ENCODE data around the gene HCN1.

HCN1 gene

GRCh38 chr5:45281081-45281480, 415.1 kb downstream of the HCN1 start:
- no peak for DNase-seq

- DNase-seq, result no peak
These were observed 417.1 kb downstream of the HCN1 start for GRCh38 chr5:45279109-45279508.

DNA sequence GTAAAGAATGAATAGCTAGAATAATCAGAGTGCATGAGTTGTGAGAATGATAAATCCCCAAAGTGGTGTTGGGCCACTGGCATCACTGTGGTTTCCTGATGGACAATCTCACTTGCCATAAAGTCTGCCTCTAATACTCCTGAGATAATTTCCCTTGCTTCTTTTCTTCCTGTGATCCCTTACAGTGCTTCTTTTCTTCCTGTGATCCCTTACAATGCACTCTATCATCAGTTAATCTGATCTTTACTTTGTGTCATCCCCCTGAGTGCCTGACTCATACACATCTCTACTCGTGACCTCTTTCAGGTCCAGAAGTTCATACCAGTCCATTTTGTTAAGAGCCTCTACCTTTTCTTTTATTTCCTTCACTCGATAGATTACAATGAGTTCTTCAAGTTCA, 418.3 kb downstream of the HCN1 start:
- DNase-seq, result no peak

DNA sequence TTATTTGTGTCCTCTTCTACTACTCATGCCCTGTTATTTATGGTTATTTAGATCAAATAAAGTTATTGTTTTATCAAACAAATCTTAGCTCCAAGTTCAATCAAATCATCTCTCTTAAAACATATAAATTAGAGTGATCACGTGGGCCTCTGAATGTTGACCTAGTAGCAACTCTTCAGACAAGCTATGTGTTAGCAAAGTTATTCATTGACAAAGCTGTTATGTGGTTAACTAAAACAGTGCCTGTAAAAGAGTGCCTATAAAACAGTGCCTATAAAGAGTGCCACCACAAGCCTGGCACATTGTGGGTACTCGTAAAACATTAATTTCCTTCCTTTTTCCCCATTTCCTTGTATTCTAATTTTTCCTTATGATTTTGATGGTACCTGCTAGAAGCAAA, 421.9 kb downstream of the HCN1 start:
- no peak for DNase-seq

DNA sequence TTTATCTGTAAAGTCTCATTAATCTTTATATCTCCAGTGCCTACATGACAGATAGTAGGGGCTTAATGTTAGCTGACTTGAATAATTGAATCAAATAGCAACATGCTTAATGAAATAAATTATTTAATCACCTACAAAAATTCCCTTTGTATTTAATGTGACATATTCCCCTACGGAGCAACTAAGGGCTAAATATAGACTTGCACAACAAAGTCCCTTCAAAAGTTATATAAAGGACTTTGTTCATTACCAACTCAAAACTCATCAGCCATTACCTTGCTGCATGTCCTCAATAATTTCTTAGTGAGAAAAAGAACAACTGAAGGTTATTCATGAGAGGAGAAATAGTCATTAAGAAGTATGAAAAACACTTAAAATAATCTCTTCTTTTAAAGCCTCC, 424.6 kb downstream of the HCN1 start:
- DNase-seq, result no peak

DNA sequence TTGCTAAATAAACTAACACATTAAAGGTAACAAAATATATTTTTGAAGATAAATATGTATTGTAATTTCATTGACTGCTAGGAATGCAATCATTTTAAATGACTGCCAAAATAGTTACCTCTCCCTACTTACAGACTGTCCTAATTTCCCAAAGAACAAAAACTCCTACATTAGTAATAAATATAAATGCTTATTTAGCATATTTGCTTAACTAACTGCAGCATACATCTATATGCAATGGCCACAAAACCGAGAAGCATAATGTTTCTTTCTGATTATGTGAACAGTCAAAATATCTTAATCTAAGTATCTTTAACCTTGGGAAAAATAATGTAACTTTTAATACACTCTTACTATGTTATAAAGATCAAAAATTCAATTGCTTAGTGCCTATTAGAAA, 431.7 kb downstream of the HCN1 start:
- DNase-seq, result no peak

- no peak for DNase-seq
These were observed 434.1 kb downstream of the HCN1 start for GRCh38 chr5:45262061-45262590.

- DNase-seq, result no peak
These were observed 435.1 kb downstream of the HCN1 start for GRCh38 chr5:45261125-45261524.

DNA sequence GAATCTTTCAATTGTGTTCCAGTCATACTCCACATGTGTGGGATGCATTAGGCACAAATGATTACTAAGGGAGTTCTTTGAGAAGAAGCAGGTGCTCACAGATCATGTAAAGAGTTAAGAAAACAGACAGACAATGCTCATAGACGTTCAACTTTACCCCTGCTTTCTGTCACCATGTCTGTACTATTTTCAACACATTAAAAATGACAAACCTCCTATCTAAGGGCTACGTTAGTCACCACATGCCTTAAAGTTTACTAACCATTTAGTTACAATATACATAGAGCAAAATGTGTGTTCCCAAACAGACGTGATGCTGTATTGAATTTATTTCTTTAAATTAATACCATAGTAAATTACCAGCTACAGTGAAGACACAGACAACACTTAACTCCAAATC, 435.9 kb downstream of the HCN1 start:
- no peak for DNase-seq

DNA sequence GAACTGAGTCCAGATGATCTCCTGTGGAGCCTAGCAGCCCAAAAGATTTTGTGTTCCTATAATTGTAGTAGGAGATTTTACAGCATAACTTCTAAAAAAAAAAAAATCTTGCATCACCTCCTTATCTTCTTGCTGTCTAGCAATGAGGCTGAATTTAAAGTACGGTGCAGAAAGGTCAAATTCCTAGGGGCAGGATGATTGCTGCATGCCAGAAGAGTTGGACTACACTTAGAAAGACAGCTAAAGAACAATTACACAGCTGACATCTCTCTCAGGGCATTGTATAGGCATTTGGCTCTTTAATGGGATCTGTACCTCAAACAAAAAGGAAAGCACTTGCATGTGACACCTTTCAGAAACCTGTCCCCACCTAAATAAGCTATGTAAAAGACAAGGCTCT, 443.2 kb downstream of the HCN1 start:
- no peak for DNase-seq

DNA sequence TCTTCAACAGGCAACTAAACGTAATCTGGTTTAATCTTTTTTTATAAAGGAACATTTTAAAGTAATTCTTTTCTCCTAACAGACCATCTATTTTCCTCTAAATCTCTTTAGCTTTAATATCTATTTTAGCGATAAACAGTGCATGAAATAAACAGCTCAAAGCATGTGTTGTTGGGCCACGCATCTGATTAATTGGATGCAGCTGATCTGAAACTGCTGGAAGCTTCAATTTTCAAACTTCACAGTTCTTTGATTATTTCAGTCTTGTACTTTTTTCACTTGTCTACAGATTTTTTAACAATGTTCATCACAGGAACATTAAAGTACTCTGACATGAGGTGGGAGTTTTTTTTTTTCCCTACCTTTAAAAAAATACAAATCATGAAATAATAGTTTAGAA, 443.6 kb downstream of the HCN1 start:
- no peak for DNase-seq

DNA sequence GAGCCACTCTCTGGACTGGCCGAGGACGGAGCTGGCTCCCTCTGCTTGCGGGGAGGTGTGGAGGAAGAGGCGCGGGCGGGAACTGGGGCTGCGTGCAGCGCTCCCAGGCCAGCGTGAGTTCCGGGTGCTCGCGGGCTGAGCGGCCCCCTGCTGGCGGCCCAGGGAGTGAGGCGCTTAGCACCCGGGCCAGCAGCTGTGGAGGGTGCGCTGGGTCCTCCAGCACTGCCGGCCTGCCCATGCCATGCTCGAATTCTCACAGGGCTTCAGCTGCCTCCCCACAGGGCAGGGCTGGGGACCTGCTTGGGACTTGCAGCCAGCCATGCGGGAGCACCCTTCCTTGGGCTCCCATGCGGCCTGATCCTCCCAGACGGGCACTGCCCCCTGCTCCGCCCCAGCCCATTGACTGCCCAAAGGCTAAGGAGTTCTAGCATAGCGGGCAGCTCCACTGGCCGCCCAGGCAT, 470.6 kb downstream of the HCN1 start:
- no peak for DNase-seq

- DNase-seq, result no peak
These were observed 490.7 kb downstream of the HCN1 start for GRCh38 chr5:45205403-45205961.

Data from fibroblast of skin of right quadriceps (primary cell).